GM21447 (cell line): ENCODE measurements around the gene HAGH.
"Not testable (repeated sequence)": the region's sequence is repeated elsewhere in the genome, so short reads cannot be mapped to it uniquely, and the experiment has no call there.

Experiments
- ATAC-seq: cut with Tn5 transposase; IDR thresholded peaks from one replicate; pipeline ENCODE4 v1.9.1; 2021; ENCODE audit not compliant: unreplicated experiment

HAGH gene

GRCh38 chr16:1826691-1827573 lies at the start of gene HAGH, which contains the start of gene FAHD1:
TSS of gene HAGH (minus strand) at chr16:1826825. CDS start at chr16:1826787, 38 bp downstream.
TSS of gene FAHD1 (plus strand) at chr16:1827206. CDS start at chr16:1827239, 33 bp downstream.
- ATAC-seq: peak; percentile 84

GRCh38 chr16:1876066-1876465 lies 49.4 kb upstream of the HAGH start:
- not testable (repeated sequence) for ATAC-seq

GRCh38 chr16:1874854-1875253 lies 48.2 kb upstream of the HAGH start:
- no peak for ATAC-seq

GRCh38 chr16:1871974-1872635 lies 45.5 kb upstream of the HAGH start, which contains the start of gene MEIOB:
TSS of gene MEIOB (minus strand) at chr16:1872164. CDS start at chr16:1868175, 3,989 bp downstream.
- ATAC-seq: no peak

- no peak for ATAC-seq
Measured at GRCh38 chr16:1870365-1871082, 43.9 kb upstream of the HAGH start.

- ATAC-seq: no peak
Measured at GRCh38 chr16:1865902-1866690, 39.5 kb upstream of the HAGH start.

- no peak for ATAC-seq
Measured at GRCh38 chr16:1863681-1864460, 37.2 kb upstream of the HAGH start.

GRCh38 chr16:1862394-1862793 lies 35.8 kb upstream of the HAGH start:
- ATAC-seq: no peak

GRCh38 chr16:1861730-1862129 lies 35.1 kb upstream of the HAGH start:
- no peak for ATAC-seq

GRCh38 chr16:1859650-1860049 lies 33.0 kb upstream of the HAGH start:
- no peak for ATAC-seq

- ATAC-seq: no peak
Measured at GRCh38 chr16:1858189-1858865, 31.7 kb upstream of the HAGH start.

GRCh38 chr16:1857433-1858097 lies 30.9 kb upstream of the HAGH start:
- ATAC-seq: no peak

- ATAC-seq: no peak
Measured at GRCh38 chr16:1851793-1852192, 25.2 kb upstream of the HAGH start.

GRCh38 chr16:1850981-1851380 lies 24.4 kb upstream of the HAGH start:
- no peak for ATAC-seq

GRCh38 chr16:1846416-1846815 lies 19.8 kb upstream of the HAGH start:
- no peak for ATAC-seq

- ATAC-seq: no peak
Measured at GRCh38 chr16:1845985-1846384, 19.4 kb upstream of the HAGH start.

GRCh38 chr16:1839554-1839953 lies 12.9 kb upstream of the HAGH start:
- no peak for ATAC-seq

- ATAC-seq: no peak
Measured at GRCh38 chr16:1834096-1834495, 7.5 kb upstream of the HAGH start.
